K562 (cell line): ENCODE results near the gene TESK1. TPM values are rescaled to one million over a fixed set of nuclear protein-coding genes. Genes with fewer than 3 reads are reported as not detected.

Experiments used
- ARNT ChIP-seq, 2 experiments: fragments of 450-650 bp; IDR thresholded peaks; 2 replicates each; pipeline ENCODE4 v1.6.1; 2016; ENCODE audit warnings: mild to moderate bottlenecking in 1 of 2
- CHD1 ChIP-seq: fragments of 200-600 bp; sonication (generic); IDR thresholded peaks from one replicate; pipeline ENCODE4 v1.6.1; 2012; ENCODE audit warnings: mild to moderate bottlenecking, moderate library complexity, low read length, inconsistent platforms
- EGR1 ChIP-seq: fragments of 450-650 bp; conservative IDR thresholded peaks from 2 replicates; pipeline ENCODE4 v1.6.1; 2017; ENCODE audit warnings: mild to moderate bottlenecking
- EWSR1 ChIP-seq: fragments of 450-650 bp; IDR thresholded peaks from 2 replicates; pipeline ENCODE4 v1.6.1; 2018; ENCODE audit warnings: borderline replicate concordance, mild to moderate bottlenecking, low read depth, moderate library complexity; ENCODE audit not compliant: partially characterized antibody
- HEY1 ChIP-seq: fragments of 250-450 bp; sonication (Bioruptor Pico); IDR thresholded peaks from 2 replicates; pipeline ENCODE4 v1.5.0; 2020; ENCODE audit warnings: mild to moderate bottlenecking, moderate library complexity, borderline replicate concordance
- MAZ ChIP-seq, 2 experiments: fragments of 450-650 bp in 1 of 2; sonication (generic) in 1 of 2; formaldehyde crosslinking; IDR thresholded peaks in 1 of 2; conservative IDR thresholded peaks in 1 of 2; 2 replicates each; pipeline versions ENCODE4 v1.4.0 to v1.5.0; 2020; ENCODE audit warnings: mild to moderate bottlenecking in 1 of 2, missing genetic modification reagents in 1 of 2
- MCM3 ChIP-seq: fragments of 450-650 bp; IDR thresholded peaks from 2 replicates; pipeline ENCODE4 v1.6.1; 2016
- MXI1 ChIP-seq: IDR thresholded peaks from 2 replicates; pipeline ENCODE4 v1.6.1; 2011; ENCODE audit warnings: low read depth, mild to moderate bottlenecking, improper control_type of control experiment, low read length
- POLR3A ChIP-seq: IDR thresholded peaks from 2 replicates; pipeline ENCODE4 v1.6.1; 2011; ENCODE audit warnings: borderline replicate concordance, mild to moderate bottlenecking, moderate library complexity; ENCODE audit not compliant: insufficient read length, insufficient read depth; ENCODE audit errors: extremely low read depth
- RBM39 ChIP-seq: fragments of 200-400 bp; formaldehyde crosslinking; optimal IDR thresholded peaks from 2 replicates; pipeline ENCODE3; 2018; ENCODE audit warnings: low read depth, low read length
- RNF2 ChIP-seq: sonication (generic); IDR thresholded peaks from 2 replicates; pipeline ENCODE4 v1.6.1; 2016
- SLC30A9 ChIP-seq: fragments of 250-450 bp; sonication (Bioruptor Pico); IDR thresholded peaks from 2 replicates; pipeline ENCODE4 v1.8.0; 2022; ENCODE audit warnings: mild to moderate bottlenecking, moderate library complexity
- SMARCC2 ChIP-seq: fragments of 450-650 bp; IDR thresholded peaks from 2 replicates; pipeline ENCODE4 v1.6.1; 2017; ENCODE audit warnings: antibody characterized with exemption, moderate library complexity, mild to moderate bottlenecking, low read depth
- TCF3 ChIP-seq: sonication (generic); formaldehyde crosslinking; IDR thresholded peaks from 2 replicates; pipeline ENCODE4 v1.4.0; 2020; ENCODE audit warnings: mild to moderate bottlenecking, missing genetic modification reagents
- YY1 ChIP-seq, 3 experiments: IDR thresholded peaks; 2 replicates each; pipeline ENCODE4 v1.6.1; 2011; ENCODE audit warnings: low read length in 2 of 3, mild to moderate bottlenecking in 2 of 3, moderate library complexity in 2 of 3, borderline replicate concordance in 1 of 3, control low read depth in 1 of 3, low read depth in 1 of 3; ENCODE audit not compliant: insufficient read depth in 3 of 3, insufficient replicate concordance in 2 of 3, control insufficient read depth in 1 of 3, insufficient read length in 1 of 3; ENCODE audit errors: extremely low read depth in 1 of 3
- ZFX ChIP-seq: sonication (generic); formaldehyde crosslinking; IDR thresholded peaks from 2 replicates; pipeline ENCODE4 v1.8.0; 2022; ENCODE audit warnings: mild to moderate bottlenecking, missing genetic modification reagents, moderate library complexity
- ZNF79 ChIP-seq: fragments of 250-450 bp; sonication (Bioruptor Pico); IDR thresholded peaks from 2 replicates; pipeline ENCODE4 v1.4.0; 2020; ENCODE audit warnings: low read depth, mild to moderate bottlenecking, moderate library complexity
- polyA plus RNA-seq, 8 experiments: library from polyadenylated mRNA; depleted of rRNA in 4 of 8; stranded (reverse) in 5 of 8; unstranded in 3 of 8; fragments of >200 nt; fragmentation: Nextera tagmentation in 2 of 8; fragmentation: Illumina TruSeq in 1 of 8; extraction: Ambion mirVana in 2 of 8; extraction: Trizol in 1 of 8; gene quantifications; 2 replicates each; pipeline versions ENCODE4 v1.2.1 to v1.2.3, GENCODE V29; 2011 to 2014; ENCODE audit warnings: inconsistent platforms in 1 of 8, missing spikeins in 1 of 8
- total RNA-seq, 7 experiments: library from RNA; depleted of rRNA in 6 of 7; stranded (reverse); fragments of >200 nt in 6 of 7; fragmentation: Illumina TruSeq in 2 of 7; extraction: Trizol in 2 of 7; gene quantifications; 2 replicates each; pipeline versions ENCODE4 v1.2.1 to v1.2.3, GENCODE V29; 2011 to 2021; ENCODE audit warnings: low replicate concordance in 1 of 7
- TF ChIP-seq, protein P1 (sequence below): sonication (generic); formaldehyde crosslinking; IDR thresholded peaks from 2 replicates; pipeline ENCODE4 v1.8.0; 2022; ENCODE audit warnings: mild to moderate bottlenecking, missing genetic modification reagents, borderline replicate concordance
- TF ChIP-seq, protein P2 (sequence below): fragments of 450-650 bp; conservative IDR thresholded peaks from 2 replicates; pipeline ENCODE4 v1.6.1; 2016; ENCODE audit warnings: missing genetic modification characterization, low read depth, mild to moderate bottlenecking, missing compliant biosample characterization, moderate library complexity
- TF ChIP-seq, protein P3 (sequence below): sonication (generic); formaldehyde crosslinking; IDR thresholded peaks from 2 replicates; pipeline ENCODE4 v1.9.0; 2022; ENCODE audit warnings: mild to moderate bottlenecking, missing genetic modification reagents
- TF ChIP-seq, protein P4 (sequence below): fragments of 250-450 bp; sonication (Bioruptor Pico); IDR thresholded peaks from 2 replicates; pipeline ENCODE4 v1.8.0; 2021; ENCODE audit warnings: borderline replicate concordance, mild to moderate bottlenecking, moderate library complexity; ENCODE audit not compliant: poor library complexity, severe bottlenecking
- TF ChIP-seq, protein P5 (sequence below), 2 experiments: fragments of 450-650 bp in 1 of 2; sonication (generic) in 1 of 2; formaldehyde crosslinking in 1 of 2; IDR thresholded peaks in 1 of 2; conservative IDR thresholded peaks in 1 of 2; 2 replicates each; pipeline versions ENCODE4 v1.6.1 to v1.8.1; 2016 to 2023; ENCODE audit warnings: mild to moderate bottlenecking in 2 of 2, moderate library complexity in 2 of 2, inconsistent platforms in 1 of 2, missing genetic modification reagents in 1 of 2

TESK1 gene
- total and polyA plus RNA-seq, 9 of the 15 experiments (the other 6 are each of a cell fraction or from before 2014, with no cell fraction given): 0.07 to 10.4 (median 4.1) TPM

DNA sequence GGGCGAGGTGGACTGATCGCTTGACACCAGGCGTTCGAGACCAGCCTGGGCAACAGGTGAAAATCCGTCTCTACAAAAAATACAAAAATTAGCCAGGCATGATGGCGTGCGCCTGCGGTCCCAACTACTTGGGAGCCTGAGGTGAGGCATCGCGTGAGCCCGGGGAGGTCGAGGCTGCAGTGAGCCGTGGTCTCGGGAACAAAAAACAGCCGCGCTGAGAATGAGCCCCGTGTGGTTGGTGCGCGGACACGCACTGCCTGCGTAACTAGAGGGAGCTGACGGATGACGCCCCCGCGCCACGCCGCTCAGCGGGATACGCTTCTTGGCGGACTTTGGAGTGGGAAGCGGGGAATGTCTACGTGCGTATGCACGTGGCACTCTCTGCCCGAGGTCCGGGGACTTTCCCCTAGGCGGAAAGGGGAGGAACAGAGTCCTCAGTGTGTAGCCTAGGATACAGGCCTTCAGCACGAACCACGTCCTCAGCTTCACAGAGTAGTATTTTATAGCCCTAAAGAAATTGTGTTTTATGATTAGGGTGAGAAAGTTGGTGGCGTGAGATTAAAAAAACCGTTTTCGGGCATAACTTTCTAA is 52.6 kb downstream of the TESK1 start, which contains the start of gene RMRP (continued):
- TF ChIP-seq MXI1 (peak; percentile 94), POLR3A (peak; percentile 89), MAZ (CRISPR knock-in tag; conservative IDR thresholded peaks at IDR 0.05 in 1 of 2, IDR thresholded peaks at IDR 0.05 in 1 of 2) (peak; percentile 34 to 64; a peak in 2 of 4 replicates), ARNT (IDR thresholded peaks at IDR 0.05) (peak; percentile 46 to 71; a peak in 1 of 4 replicates), YY1 (IDR thresholded peaks at IDR 0.05; ENCODE audit: borderline replicate concordance in 1 of 3, control insufficient read depth in 1 of 3, extremely low read depth in 1 of 3, insufficient read depth in 3 of 3, insufficient read length in 1 of 3, insufficient replicate concordance in 2 of 3, low read depth in 1 of 3, low read length in 2 of 3) (peak in 2 of 3 experiments; percentile 56 to 62), RBM39 (no peak), RNF2 (peak; percentile 93), HEY1 (CRISPR knock-in tag) (no peak), TCF3 (CRISPR knock-in tag) (peak; percentile 39; the same call in 1 of the 2 replicates), EGR1 (peak; percentile 94), CHD1 (peak; percentile 51), ZFX (CRISPR knock-in tag) (peak; percentile 31), SMARCC2 (no peak), MCM3 (no peak), EWSR1 (no peak), ZNF79 (CRISPR knock-in tag) (no peak), SLC30A9 (CRISPR knock-in tag) (no peak)
- TF ChIP-seq, protein P1, sequence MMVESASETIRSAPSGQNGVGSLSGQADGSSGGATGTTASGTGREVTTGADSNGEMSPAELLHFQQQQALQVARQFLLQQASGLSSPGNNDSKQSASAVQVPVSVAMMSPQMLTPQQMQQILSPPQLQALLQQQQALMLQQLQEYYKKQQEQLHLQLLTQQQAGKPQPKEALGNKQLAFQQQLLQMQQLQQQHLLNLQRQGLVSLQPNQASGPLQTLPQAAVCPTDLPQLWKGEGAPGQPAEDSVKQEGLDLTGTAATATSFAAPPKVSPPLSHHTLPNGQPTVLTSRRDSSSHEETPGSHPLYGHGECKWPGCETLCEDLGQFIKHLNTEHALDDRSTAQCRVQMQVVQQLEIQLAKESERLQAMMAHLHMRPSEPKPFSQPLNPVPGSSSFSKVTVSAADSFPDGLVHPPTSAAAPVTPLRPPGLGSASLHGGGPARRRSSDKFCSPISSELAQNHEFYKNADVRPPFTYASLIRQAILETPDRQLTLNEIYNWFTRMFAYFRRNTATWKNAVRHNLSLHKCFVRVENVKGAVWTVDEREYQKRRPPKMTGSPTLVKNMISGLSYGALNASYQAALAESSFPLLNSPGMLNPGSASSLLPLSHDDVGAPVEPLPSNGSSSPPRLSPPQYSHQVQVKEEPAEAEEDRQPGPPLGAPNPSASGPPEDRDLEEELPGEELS (CRISPR knock-in tag): 0 out of 2 replicates have a peak, but pooled peaks have one; percentile 30
- TF ChIP-seq, protein P2, sequence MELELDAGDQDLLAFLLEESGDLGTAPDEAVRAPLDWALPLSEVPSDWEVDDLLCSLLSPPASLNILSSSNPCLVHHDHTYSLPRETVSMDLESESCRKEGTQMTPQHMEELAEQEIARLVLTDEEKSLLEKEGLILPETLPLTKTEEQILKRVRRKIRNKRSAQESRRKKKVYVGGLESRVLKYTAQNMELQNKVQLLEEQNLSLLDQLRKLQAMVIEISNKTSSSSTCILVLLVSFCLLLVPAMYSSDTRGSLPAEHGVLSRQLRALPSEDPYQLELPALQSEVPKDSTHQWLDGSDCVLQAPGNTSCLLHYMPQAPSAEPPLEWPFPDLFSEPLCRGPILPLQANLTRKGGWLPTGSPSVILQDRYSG (tag): no peak
- TF ChIP-seq, protein P3, sequence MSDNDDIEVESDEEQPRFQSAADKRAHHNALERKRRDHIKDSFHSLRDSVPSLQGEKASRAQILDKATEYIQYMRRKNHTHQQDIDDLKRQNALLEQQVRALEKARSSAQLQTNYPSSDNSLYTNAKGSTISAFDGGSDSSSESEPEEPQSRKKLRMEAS: peak; percentile 98
- TF ChIP-seq, protein P4, sequence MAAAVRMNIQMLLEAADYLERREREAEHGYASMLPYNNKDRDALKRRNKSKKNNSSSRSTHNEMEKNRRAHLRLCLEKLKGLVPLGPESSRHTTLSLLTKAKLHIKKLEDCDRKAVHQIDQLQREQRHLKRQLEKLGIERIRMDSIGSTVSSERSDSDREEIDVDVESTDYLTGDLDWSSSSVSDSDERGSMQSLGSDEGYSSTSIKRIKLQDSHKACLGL (CRISPR knock-in tag): peak; percentile 68
- TF ChIP-seq, protein P5, sequence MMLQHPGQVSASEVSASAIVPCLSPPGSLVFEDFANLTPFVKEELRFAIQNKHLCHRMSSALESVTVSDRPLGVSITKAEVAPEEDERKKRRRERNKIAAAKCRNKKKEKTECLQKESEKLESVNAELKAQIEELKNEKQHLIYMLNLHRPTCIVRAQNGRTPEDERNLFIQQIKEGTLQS (IDR thresholded peaks at IDR 0.05): peak; percentile 37; the same call in 1 of the 2 replicates
- TF ChIP-seq, protein P5 (CRISPR knock-in tag; conservative IDR thresholded peaks at IDR 0.05): no peak
